Right cardiac atrium (tissue), 5 donors: ENCODE results near the gene NADSYN1. TPM values are rescaled to one million over a fixed set of nuclear protein-coding genes. Genes with fewer than 3 reads are reported as not detected.

Source experiments
- ATAC-seq, 2 donors: fragments of 200-7000 bp; cut with Tn5 transposase; one replicate each; pipeline versions ENCODE4 v1.8.0 to v1.9.1; 2020; ENCODE audit warnings: moderate library complexity in 2 of 2, mild to moderate bottlenecking in 1 of 2
- DNase-seq, 3 donors: peaks; one replicate each; pipeline ENCODE4 v3.0.0-alpha.2; 2020
- H3K27ac ChIP-seq: one replicate; pipeline ENCODE4 v1.5.1; 2013; ENCODE audit warnings: mild to moderate bottlenecking, low read length, control low read depth, moderate library complexity
- H3K27me3 ChIP-seq: one replicate; pipeline ENCODE4 v1.6.1; 2013; ENCODE audit not compliant: control insufficient read depth, insufficient read depth
- H3K4me1 ChIP-seq: one replicate; pipeline ENCODE4 v1.6.1; 2013; ENCODE audit warnings: low read length; ENCODE audit not compliant: control insufficient read depth, insufficient read depth
- H3K4me3 ChIP-seq: one replicate; pipeline ENCODE4 v1.5.1; 2013; ENCODE audit warnings: low read length, control low read depth
- H3K9me3 ChIP-seq: one replicate; pipeline ENCODE4 v1.6.1; 2013; ENCODE audit warnings: low read length; ENCODE audit not compliant: control insufficient read depth
- WGBS: extraction: QIAGEN DNeasy Blood & Tissue Kit; methylation state at CpG from one replicate; pipeline ENCODE4 v1.1.7; 2013; 5-methylcytosine and 5-hydroxymethylcytosine counted together
- intact Hi-C, 4 donors: fragments of 100-400 bp; cut with DNase I; formaldehyde crosslinking; loops; one replicate each; pipeline versions ENCODE4 v1.11.0 to v1.14.0; 2022 to 2023
- polyA plus RNA-seq: library from polyadenylated mRNA; stranded (reverse); fragments of 200-250 nt; gene quantifications from one replicate; pipeline ENCODE4 v1.2.3, GENCODE V29; 2013
- total RNA-seq, 4 donors: library from RNA; stranded (reverse); fragmentation: NEBNext Ultra II Directional; extraction: Animal tissue kit (Norgen Biotek cat#: 25700); gene quantifications; one replicate each; pipeline ENCODE4 v1.2.1, GENCODE V29; 2021
- donor health status: healthy with polysubstance abuse.
- donor health status: DM: no; HTN: yes; CAD: no.
- donor health status: DM: no; HTN: no; CAD: no.
- donor health status: DM: no; HTN: yes; CAD: no; lungs with severe emphysema.
- donor health status: DM: yes; HTN: yes; CAD: no.

Gene NADSYN1
- total and polyA plus RNA-seq, 5 donors = 21.5 to 28.2 (median 25.1) TPM

DNA sequence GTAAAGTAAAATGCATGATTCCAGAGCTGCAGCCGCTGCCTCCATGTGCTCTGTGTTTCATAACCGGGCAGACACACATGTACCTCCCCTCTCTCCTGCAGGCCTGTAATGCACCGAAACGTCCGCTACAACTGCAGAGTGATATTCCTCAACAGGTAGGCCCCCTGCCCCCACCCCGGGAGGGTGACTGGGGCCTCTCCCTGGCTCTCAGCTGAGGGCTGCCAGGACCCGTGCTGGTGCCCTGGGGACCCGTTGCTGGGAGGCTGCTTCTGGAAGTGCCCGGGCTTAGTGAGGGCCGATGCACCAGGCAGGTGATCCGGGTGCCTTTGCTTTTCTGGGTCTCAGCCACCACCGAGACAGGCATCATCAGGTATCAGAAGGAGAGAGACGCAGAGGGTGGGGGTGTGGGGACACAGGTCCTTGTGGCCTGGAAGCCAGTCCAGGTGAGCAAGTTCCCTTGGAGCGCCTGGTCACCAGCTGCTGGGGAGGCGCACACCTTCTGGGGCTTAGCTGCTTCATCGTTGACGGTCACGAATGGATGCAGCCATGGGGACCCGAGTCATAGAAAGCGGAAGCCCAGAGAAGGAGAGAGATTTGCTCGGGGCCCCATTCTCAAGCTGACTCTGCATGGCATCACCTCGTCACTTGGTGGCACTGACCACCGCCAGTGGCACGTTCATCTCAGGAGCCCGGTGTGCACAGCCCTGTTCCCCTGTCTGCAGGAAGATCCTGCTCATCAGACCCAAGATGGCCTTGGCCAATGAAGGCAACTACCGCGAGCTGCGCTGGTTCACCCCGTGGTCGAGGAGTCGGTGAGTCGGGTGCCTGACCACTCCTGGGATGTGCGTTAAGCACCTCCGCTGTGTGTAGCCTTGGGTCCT, 10.6 kb downstream of the NADSYN1 start:
- DNase-seq = peak in 1 of 3 donors; percentile 38
- H3K4me3 ChIP-seq = no peak overlapping the region
- H3K9me3 ChIP-seq = no peaks in the 10 kb centered on the region
- intact Hi-C loops = no loop called here
- no peak for ATAC-seq
- no peaks in the 10 kb centered on the region for H3K27me3 ChIP-seq
- H3K4me1 ChIP-seq = no peaks in the 10 kb centered on the region
- WGBS = 93% methylated on average over 34 of the region's 34 CpGs
- no peak overlapping the region for H3K27ac ChIP-seq

DNA sequence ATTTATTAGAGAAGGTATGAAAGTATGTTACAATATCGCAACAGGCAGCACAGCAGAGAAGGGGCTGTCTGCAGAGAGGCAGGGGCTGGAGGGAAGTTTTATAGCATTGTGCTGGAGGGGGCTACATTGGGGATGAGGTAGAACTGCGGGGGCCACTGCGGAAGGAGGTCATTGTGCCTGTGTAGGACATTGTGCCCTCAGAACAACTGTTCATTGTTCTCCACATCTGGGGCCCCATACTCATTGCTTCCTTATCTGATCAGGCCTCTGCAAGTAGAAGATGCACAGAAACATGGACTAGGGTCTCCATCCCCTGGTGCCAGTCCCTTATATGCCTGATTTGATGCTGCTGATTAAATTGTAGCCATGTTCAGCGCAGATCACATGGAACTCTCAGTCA, 12.1 kb downstream of the NADSYN1 start:
- Histone ChIP-seq H3K27me3 (no peaks in the 10 kb centered on the region), H3K9me3 (no peaks in the 10 kb centered on the region), H3K4me3 (no peak overlapping the region), H3K27ac (no peak overlapping the region), H3K4me1 (no peaks in the 10 kb centered on the region)
- 97% methylated on average over 4 of the region's 4 CpGs for WGBS
- ATAC-seq (no peak), DNase-seq (no peak)
- intact Hi-C loops = no loop called here

DNA sequence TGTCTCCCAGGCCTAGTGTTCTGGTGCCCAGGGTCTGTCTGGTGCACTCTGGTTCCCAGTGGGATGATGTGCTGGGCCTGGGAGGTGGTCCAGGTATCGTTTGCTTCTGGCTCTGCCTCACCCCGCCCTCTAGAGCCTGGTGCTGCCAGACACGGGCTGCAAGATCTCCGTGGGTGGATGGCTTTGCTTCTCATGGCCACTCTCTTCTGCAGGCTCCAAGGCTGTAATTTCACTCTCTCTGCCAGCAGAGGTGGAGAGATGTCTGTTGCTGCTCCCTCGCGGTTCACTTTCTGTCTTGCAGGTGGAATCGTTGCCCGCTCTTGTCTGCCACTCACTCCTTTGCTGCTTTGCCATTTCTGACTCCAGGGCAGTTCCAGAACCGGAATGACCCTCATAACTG, 13.4 kb downstream of the NADSYN1 start:
- Histone ChIP-seq H3K9me3 (no peaks in the 10 kb centered on the region), H3K4me3 (no peak overlapping the region), H3K27ac (no peak overlapping the region), H3K27me3 (no peaks in the 10 kb centered on the region), H3K4me1 (no peaks in the 10 kb centered on the region)
- peak in 1 of 2 donors; percentile 26 for ATAC-seq
- WGBS = 87% methylated on average over 9 of the region's 9 CpGs
- DNase-seq = no peak
- intact Hi-C loops = no loop called here

DNA sequence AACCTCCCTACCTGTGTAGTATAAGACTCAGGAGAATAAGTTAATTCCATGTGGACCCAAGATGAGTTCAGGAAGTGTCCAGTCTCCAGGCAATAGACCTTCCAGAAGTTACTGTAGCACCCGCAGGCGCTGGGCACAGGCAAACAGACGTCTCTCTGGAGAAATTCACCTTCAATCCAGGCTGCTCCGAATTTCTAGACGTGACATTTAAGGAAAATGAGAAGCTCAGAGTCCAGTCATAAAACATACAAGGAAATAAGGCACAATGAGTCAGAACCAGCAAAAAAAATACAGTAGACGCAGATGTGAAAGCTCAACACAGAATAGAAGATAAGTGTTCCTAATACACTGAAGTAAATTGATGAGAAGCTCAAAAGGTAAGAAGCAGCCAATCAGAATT, 14.2 kb downstream of the NADSYN1 start:
- 96% methylated on average over 6 of the region's 6 CpGs for WGBS

DNA sequence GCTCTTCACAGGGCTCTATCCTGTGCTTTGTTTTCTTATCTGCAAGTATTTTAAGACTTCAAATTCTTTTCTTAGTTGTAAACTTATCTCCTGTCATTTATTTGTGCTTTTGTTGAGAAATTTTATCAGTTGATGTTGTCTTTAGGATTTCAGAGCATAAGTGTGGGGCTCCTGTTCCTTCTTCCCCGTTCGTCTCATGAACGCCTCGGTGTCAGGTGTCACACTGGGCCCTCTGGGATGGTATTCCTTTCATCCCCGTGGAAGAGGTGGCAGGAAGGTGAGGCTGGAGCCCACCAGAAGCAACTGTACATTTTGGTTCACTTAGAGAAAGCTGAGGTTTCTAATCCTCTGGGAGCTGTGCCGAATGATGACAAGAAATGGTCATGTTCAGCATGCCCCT, 17.9 kb downstream of the NADSYN1 start:
- no peaks in the 10 kb centered on the region for H3K9me3 ChIP-seq
- intact Hi-C loops = no loop called here
- no peaks in the 10 kb centered on the region for H3K4me1 ChIP-seq
- no peaks in the 10 kb centered on the region for H3K27me3 ChIP-seq
- ATAC-seq (no peak), DNase-seq (no peak)
- 63% methylated on average over 6 of the region's 6 CpGs for WGBS
- no peak overlapping the region for H3K27ac ChIP-seq
- H3K4me3 ChIP-seq = no peak overlapping the region

More for the DNA sequence above, 14.2 kb downstream of the NADSYN1 start:
- intact Hi-C loops = no loop called here
- no peaks in the 10 kb centered on the region for H3K9me3 ChIP-seq
- DNase-seq = no peak
- no peak for ATAC-seq
- H3K4me1 ChIP-seq = no peaks in the 10 kb centered on the region
- H3K4me3 ChIP-seq = no peak overlapping the region
- H3K27ac ChIP-seq = no peak overlapping the region
- no peaks in the 10 kb centered on the region for H3K27me3 ChIP-seq

DNA sequence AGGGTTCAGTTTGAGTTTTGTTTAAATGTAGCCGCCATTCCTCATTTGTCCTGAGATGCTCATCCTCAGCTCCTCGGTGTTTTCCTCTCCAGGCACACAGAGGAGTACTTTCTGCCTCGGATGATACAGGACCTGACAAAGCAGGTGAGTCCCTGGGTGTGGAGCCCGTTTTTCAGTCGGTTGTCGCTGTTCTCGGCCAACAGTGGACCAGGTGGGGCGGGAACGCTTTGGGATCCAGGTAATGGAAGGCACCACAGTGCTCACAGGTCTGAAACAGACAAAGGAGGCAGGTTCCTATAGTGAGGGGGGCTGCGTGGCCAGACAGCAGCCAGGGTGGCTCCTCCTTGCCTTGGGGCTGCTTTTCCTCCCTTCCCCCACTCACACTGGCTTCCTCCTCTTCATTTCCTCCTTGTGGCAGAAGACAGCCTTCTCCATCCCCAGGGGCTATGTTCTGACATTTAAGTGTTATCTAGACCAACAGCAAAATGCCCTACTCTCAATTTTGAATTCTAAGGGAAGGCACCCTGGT, 19.4 kb downstream of the NADSYN1 start:
- H3K4me3 ChIP-seq = no peak overlapping the region
- no peak overlapping the region for H3K27ac ChIP-seq
- H3K9me3 ChIP-seq = no peaks in the 10 kb centered on the region
- H3K4me1 ChIP-seq = no peaks in the 10 kb centered on the region
- WGBS = 93% methylated on average over 10 of the region's 10 CpGs
- no peak for DNase-seq
- no peaks in the 10 kb centered on the region for H3K27me3 ChIP-seq
- no peak for ATAC-seq
- intact Hi-C loops = no loop called here

DNA sequence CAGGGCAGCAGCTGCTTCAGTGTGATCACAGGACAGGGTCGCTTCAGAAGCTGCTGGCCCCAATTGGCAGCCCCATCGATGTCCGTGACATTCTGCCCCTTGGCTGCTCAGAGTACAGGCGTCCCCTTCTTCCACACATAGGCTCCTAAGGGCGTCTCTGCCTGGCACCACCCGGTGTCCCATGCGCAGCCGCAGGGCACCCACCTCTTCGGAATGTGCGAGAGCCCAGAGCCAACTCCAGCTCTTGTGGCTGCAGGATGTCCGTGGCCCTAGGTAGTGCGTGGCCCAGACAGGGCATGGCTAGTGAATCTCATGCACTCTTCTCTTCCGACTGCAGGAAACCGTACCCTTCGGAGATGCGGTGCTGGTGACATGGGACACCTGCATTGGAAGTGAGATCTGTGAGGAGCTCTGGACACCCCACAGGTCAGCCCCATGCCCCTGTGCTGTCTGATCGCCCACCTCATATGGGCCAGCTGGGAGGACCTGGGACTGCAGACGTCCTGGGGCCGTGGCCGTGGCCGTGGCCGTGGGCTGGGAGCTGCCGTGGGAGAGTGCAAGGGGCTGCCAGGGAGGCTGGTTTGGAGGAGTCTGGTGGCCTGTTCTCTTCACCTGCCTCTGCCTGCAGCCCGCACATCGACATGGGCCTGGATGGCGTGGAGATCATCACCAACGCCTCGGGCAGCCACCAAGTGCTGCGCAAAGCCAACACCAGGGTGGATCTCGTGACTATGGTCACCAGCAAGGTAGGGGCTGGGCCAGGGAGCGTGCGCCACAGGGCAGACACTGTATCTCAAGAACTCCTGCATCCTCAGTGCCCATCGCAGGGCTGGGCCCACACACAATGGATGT, 20.2 kb downstream of the NADSYN1 start:
- Histone ChIP-seq H3K27ac (no peak overlapping the region), H3K4me1 (no peaks in the 10 kb centered on the region), H3K4me3 (no peak overlapping the region), H3K27me3 (no peaks in the 10 kb centered on the region), H3K9me3 (no peaks in the 10 kb centered on the region)
- peak in 1 of 2 donors; percentile 14 for ATAC-seq
- WGBS = 93% methylated on average over 33 of the region's 33 CpGs
- intact Hi-C loops = no loop called here
- no peak for DNase-seq

DNA sequence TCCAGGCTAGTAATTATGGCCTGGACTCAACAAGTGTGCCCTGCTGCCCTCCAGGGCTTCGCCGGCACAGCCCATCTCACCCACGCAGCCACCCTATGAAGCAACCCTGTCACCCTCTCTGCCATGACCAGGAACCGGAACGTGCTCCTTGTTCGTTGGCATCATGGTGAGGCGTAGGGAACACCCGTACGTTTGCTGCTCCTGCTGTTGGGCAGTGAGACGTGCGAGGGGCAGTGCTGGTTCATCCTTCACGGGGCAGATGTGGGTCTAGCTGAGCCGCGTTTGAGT, 20.7 kb downstream of the NADSYN1 start:
- DNase-seq (no peak), ATAC-seq (no peak)
- Histone ChIP-seq H3K4me3 (no peak overlapping the region), H3K9me3 (no peaks in the 10 kb centered on the region), H3K27ac (no peak overlapping the region), H3K4me1 (no peaks in the 10 kb centered on the region), H3K27me3 (no peaks in the 10 kb centered on the region)
- 97% methylated on average over 14 of the region's 14 CpGs for WGBS
- intact Hi-C loops = no loop called here

DNA sequence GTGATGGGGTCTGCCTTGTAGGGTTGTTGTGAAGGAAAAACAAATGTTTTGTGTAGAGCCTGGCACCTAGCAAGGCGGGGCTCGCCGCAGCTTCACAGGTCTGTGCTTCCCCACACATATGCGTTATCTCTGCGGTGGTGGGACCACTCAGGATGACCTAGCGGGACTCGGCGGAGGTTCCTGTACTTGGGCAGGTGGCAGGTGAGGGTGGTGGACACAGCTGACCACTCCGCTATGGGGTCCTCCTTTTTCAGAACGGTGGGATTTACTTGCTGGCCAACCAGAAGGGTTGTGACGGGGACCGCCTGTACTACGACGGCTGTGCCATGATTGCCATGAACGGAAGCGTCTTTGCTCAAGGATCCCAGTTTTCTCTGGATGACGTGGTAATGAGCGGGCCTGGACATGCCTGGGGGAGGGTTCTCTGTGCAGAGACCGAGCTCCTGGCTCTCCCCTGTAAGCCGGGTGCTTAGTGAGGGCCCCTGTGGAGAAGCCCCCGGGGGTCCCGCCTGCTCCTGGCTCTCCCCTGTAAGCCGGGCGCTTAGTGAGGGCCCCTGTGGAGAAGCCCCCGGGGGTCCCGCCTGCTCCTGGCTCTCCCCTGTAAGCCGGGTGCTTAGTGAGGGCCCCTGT, 21.3 kb downstream of the NADSYN1 start:
- no peak overlapping the region for H3K27ac ChIP-seq
- no peak overlapping the region for H3K4me3 ChIP-seq
- 96% methylated on average over 27 of the region's 27 CpGs for WGBS
- intact Hi-C loops = no loop called here
- DNase-seq (no peak), ATAC-seq (no peak)
- no peaks in the 10 kb centered on the region for H3K27me3 ChIP-seq
- H3K4me1 ChIP-seq = no peaks in the 10 kb centered on the region
- no peaks in the 10 kb centered on the region for H3K9me3 ChIP-seq

DNA sequence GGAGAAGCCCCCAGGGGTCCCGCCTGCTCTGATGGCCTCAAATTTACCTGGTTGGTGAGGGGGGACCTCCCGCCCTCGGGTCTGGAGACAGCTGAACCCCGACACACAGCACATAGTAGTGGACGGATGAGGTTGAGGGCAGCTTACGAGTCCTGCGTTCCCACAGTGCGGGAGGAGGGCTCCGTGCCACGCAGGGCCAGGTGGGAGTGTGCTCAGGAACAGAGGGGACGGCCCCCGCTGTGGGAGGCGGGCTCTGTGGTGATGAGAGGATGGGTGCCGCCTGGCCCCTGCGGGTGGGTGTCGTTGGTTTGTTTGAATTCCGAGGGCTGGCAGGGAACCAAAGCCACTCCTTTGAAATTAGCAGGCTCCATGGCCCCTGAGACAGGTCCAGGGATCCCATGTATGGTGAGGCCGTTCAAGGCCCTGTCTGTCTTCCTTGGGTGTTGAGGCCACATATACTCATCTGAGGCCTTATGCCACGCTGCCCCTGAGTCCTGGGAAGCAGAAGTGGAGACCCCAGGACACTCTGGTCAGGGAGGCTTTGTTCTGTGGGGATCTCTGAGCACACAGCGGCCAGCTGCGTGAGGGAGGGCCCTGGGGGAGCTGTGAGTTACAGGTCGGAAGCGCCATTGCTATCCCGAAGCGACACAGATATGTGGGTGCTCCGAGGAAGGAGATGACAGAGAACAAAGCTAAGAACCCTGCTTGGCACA, 21.9 kb downstream of the NADSYN1 start:
- no peak for DNase-seq
- intact Hi-C loops = no loop called here
- Histone ChIP-seq H3K9me3 (no peaks in the 10 kb centered on the region), H3K4me3 (no peak overlapping the region), H3K4me1 (no peaks in the 10 kb centered on the region), H3K27ac (no peak overlapping the region), H3K27me3 (no peaks in the 10 kb centered on the region)
- 90% methylated on average over 26 of the region's 26 CpGs for WGBS
- no peak for ATAC-seq
